ENCODE results near the gene NSD2.
A peak's percentile ranks its signal among the peaks of the same experiment; 100 is the strongest.

The NSD2 gene

GRCh38 chr4:1971456-1972200 is 100.4 kb downstream of the NSD2 start:
- DNase-seq (no peak), ATAC-seq (no peak)

- DNase-seq (no peak), ATAC-seq (no peak)
These were observed 101.2 kb downstream of the NSD2 start for GRCh38 chr4:1972414-1972813.

DNA sequence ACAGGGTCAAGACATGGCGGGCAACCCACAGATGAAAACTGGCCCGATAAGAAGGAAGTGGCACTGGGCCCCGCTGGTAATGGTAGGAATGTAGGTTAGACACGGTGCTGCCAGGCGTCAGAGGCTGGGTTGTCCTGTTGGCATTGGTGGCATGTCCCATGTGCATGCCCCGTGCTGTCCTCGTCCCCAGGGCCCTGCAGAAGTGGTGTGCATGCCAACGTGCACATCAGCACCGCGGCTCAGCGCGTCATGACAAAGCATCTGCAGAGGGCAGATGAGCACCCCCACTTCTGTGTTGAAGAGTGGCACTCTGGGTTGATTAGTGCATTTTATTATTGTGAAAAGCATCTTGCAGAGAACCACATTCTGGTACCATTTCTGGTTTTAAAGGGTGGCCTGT is 102.0 kb downstream of the NSD2 start:
- no peak for DNase-seq

GRCh38 chr4:1973661-1974060 is 102.5 kb downstream of the NSD2 start:
- ATAC-seq, result no peak
- no peak for DNase-seq

More for the DNA sequence above, 102.0 kb downstream of the NSD2 start:
- ATAC-seq, result no peak

DNA sequence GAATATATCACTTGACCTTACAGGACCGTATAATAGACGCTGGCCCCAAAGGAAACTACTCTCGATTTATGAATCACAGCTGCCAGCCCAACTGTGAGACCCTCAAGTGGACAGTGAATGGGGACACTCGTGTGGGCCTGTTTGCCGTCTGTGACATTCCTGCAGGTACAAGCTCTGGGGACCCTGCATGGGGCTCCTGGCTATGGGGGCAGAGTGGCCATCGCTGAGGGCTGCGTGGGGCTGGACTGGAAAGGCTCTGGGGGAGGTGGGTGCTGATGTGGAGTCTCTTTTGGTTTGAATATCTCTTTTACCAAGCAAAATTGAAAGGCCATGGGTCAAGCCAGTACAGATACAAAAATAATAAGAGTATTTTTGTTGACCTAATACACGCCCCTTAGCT is 103.6 kb downstream of the NSD2 start:
- ATAC-seq (no peak), DNase-seq (no peak)

DNA sequence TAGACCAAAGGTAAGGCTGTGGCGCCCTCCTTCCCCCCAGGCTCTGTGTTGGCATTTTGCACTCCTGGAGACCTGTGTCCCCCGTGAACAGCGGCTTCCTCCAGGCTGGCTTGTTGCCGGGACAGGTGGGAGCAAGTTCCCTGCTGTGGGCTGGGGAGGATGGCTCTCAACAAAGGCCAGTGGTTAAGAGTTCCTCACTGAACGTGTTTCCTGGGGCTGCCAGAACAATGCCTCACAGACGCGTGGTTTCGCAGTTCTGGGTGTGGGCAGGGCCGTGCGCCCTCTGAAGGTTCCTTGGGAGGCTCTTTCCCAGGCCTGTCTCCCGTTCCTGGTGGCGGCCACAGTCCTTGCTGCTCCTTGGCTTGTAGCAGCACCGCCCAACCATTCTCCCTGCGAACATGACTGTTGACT is 104.2 kb downstream of the NSD2 start:
- ATAC-seq, result no peak
- no peak for DNase-seq

DNA sequence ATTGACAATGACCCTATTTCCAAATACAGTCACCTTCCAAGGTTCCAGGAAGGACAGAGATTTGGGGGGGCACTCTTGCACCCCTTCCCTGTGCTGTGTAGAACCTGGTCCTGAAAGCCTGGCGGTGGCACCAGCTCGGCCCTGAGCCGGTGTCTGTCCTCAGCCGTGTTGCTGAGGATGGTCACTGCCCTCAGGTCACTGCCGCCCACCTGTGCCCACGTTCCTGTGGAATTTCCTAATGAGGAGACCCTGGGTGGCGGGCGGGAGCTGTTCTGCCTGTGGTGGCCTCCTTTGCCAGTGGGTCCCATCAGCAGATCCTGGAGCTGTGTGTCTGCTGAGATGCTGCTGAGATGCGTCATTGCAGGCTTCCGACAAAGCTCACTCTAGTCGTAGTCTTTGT is 104.7 kb downstream of the NSD2 start:
- no peak for DNase-seq
- no peak for ATAC-seq

- DNase-seq (no peak), ATAC-seq (no peak)
These were observed 105.5 kb downstream of the NSD2 start for GRCh38 chr4:1976416-1977352.

GRCh38 chr4:1978226-1978625 is 107.0 kb downstream of the NSD2 start:
- no peak for DNase-seq
- no peak for ATAC-seq

DNA sequence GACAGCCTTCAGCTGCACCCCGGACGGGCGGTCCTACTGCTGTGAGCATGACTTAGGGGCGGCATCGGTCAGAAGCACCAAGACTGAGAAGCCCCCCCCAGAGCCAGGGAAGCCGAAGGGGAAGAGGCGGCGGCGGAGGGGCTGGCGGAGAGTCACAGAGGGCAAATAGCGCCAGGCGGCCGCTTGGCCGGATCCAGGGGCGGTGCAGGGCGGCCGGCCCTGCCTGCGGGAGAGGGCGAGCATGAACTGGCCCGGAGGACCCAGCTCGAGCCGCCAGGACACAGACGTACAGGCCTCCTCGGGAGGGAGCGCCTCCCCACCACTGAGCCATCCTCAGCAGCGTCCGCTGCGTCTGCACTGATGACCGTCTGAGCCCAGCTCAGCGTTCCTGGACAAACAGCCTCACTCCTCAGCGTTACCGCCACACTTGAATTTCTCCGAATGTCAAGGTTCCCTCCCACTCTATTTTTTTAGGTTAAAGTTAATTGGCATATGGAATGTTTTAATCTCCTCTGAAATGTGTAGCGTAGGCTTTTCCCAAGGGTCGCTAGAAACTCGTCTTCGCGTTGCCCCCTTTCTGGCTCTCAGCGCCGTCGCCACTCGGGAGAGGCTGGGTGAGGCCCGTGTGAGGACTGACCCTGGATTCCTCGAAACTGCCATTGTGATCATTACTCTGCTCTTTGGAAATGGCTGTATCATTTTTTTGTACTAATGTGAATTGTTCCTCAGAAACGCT is 107.7 kb downstream of the NSD2 start:
- ATAC-seq (no peak), DNase-seq (no peak)

DNA sequence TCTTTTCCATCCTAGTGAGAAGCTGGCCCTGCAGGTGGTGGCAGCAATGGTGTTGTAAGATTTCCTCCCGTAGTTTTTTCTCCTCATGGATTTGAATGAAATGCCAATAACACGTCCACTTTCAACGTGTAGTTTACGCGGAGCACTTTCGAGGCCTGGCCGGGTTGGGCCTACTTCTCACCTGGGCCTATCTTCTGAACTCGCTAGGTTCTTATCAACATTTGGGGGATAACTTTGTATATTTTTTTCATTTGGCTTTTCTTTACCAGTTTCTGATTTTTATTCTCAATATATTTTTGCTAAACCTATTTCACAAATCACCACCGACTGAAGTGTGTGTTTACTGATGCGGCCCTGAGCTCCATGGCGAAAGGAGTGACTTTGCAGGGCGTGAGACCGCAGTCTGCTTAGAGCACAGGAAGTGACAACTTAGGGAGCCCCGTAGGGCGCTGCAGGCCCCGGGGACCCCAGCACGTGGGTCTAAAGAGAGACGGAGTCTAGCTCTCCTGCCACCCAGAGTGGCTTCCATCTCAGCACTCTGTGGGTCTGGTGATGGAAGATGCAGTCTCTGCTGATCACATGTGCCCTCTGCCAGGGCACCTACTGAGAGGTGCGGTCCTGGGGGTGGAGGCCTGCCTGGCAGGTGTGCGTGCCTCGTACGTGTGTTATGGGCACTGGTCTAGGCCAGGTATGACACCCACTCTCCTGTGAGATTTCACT is 108.4 kb downstream of the NSD2 start:
- no peak for ATAC-seq
- no peak for DNase-seq

GRCh38 chr4:1980561-1981041 is 109.4 kb downstream of the NSD2 start:
- ATAC-seq (no peak), DNase-seq (no peak)

- DNase-seq (peak; percentile 22), ATAC-seq (no peak)
These were observed 110.3 kb downstream of the NSD2 start for GRCh38 chr4:1981251-1982058.

DNA sequence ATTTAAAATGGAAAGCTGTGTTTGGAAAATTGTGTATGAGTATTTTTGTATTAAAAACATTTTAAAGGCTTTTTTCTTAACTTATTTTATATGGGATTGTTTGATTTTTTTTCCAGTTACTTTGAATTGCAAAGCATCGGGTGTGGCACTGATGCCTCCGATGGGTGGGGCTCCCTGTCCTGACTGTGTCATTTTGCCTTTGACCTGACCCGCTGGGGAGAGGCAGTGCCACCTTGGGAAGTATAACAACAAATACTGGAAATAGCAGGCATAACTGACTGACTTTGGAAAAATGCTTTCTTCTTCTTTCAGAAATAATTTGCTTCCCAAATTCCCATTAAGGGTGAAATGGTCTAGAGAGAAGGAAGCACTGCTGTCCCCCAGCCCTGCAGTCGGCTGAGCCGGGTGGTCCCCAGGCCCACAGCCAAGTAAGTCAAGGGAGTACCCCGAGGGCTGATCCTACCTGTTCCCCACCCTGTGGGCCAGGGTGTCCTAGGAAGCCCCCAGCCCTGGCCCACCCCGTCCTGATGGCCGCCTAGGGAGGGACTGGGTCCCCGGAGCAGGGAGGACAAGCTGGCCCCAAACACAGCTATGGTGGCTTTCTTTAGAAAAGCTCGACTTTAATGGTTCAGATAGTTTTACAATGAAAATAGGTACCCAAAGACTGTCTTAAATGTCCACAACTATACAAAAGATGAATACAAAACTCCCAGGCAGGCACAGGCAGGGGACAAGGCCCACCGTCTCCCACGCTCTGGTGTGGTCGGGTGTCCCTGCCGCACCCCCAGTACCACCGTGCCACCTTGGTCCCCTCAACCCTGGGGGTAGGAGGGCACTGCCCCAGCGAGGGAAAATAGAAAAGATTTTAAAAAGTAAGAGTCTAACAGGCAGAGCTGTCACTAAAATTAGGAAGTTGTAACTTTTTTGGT is 111.2 kb downstream of the NSD2 start:
- DNase-seq (no peak), ATAC-seq (no peak)

GRCh38 chr4:1983053-1983845 is 112.1 kb downstream of the NSD2 start:
- DNase-seq (no peak), ATAC-seq (no peak)

GRCh38 chr4:1983846-1984405 is 112.7 kb downstream of the NSD2 start:
- DNase-seq, result no peak
- no peak for ATAC-seq

DNA sequence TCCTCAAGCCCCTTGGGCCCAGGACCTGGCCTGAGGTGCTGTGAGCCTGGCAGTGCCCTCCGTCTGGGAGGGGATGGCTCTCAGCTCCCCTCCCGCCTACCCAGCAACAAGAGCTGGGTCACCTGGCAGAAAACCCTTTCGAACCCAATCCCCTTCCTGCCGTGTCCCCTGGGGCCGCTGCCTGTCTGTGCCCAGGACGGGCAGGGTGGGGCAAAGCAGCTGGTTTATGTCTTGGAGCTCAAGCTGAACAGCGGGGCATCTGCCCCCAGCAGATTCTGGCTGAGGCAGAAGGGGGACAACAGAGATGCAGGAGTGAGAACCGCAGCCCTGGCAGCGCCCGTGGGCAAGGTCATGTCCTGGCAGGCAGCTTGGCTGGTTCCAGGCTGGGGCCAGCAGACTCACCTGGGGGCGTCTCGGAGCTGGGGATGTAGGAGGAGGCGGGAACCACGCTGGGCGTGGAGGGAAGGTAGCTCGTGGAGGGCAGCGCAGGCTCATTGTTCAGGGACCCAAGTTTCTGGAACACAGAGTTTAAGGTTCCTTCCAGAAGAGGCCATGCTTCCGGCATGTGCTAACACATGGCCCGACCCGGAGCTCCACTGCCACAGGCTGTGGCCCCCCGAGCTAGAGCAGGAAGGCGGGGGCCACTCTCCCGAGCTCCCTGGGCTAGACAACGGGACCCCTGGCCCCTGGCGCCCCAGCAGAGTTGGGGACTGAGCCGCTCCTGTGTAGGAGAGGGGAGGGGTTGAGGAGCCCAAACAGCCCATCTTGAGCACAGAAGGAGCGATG is 113.4 kb downstream of the NSD2 start:
- DNase-seq (no peak), ATAC-seq (peak; percentile 6)

DNA sequence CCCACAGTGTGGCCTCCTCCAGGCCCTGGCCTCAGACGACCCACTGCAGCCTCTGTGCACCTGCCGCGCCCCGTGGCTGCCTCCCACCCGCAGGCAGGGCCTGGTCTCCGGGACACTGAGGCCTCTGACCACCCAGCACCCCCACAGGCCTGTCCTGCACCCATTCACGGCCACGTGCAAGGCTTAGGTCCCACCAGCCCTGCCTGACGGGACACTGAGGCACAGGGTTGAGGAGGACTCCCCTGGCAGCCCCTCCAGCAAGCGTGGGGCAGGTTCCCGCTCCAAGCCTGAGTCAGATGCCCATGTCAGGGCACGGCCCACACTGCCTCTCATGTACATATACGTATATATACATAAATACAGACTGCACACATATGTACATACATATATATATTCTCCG is 114.1 kb downstream of the NSD2 start:
- DNase-seq (no peak), ATAC-seq (no peak)

Measured in stimulated activated naive CD8-positive, alpha-beta T cell treated with anti-CD3 and anti-CD28 coated beads, Interleukin-15, Interleukin-2, amounts not matched to agents 100 U/mL and 50 U/mL, for 24 hours (primary cell).